Stimulated activated naive CD8-positive, alpha-beta T cell treated with anti-CD3 and anti-CD28 coated beads, Interleukin-15, Interleukin-2, amounts not matched to agents 100 ng/mL and 50 ng/mL, for 24 hours (primary cell): ENCODE measurements around the gene RUNX3.
"Not testable (repeated sequence)": the region's sequence is repeated elsewhere in the genome, so short reads cannot be mapped to it uniquely, and the experiment has no call there.

Experiments used
- H3K27ac Mint-ChIP-seq: one replicate; pipeline ENCODE4 v1.8.0; 2021; ENCODE audit warnings: mild to moderate bottlenecking, mixed read lengths
- H3K27me3 Mint-ChIP-seq: one replicate; pipeline ENCODE4 v1.8.0; 2021; ENCODE audit warnings: mixed read lengths
- H3K36me3 Mint-ChIP-seq: one replicate; pipeline ENCODE4 v1.8.0; 2021; ENCODE audit warnings: low read depth, mixed read lengths
- H3K4me1 Mint-ChIP-seq: one replicate; pipeline ENCODE4 v1.8.0; 2021; ENCODE audit warnings: low read depth, mixed read lengths
- H3K4me3 Mint-ChIP-seq: one replicate; pipeline ENCODE4 v1.8.0; 2021; ENCODE audit warnings: mild to moderate bottlenecking, mixed read lengths
- H3K9me3 Mint-ChIP-seq: one replicate; pipeline ENCODE4 v1.8.0; 2021; ENCODE audit warnings: mixed read lengths

The RUNX3 gene

DNA sequence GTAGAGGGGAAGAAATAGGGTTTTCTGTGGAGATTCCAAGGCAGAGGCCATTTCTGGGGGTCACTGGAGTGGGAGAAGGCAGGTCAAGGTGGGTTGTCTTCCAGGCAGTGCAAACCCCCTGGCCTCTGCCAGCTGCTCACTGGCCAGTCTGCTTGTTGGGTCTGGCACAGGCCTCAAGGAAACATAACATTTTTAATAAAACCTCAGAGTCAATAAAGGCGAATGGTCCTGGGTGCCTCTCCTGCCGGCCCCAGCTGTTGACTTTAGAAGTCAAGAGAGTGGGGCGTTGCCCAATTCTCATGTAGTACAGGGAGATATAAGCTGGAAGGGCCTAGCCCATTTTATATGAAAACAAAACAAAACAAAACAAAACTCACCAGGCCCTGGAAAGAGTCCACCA, 36.6 kb downstream of the RUNX3 start:
- Mint-ChIP-seq H3K27me3 (no peaks in the 10 kb centered on the region), H3K27ac (no peak overlapping the region), H3K9me3 (peaks cover 9% of the 10 kb centered on the region), H3K36me3 (peaks cover 15% of the 10 kb centered on the region), H3K4me3 (no peak overlapping the region), H3K4me1 (peaks cover 8% of the 10 kb centered on the region)

DNA sequence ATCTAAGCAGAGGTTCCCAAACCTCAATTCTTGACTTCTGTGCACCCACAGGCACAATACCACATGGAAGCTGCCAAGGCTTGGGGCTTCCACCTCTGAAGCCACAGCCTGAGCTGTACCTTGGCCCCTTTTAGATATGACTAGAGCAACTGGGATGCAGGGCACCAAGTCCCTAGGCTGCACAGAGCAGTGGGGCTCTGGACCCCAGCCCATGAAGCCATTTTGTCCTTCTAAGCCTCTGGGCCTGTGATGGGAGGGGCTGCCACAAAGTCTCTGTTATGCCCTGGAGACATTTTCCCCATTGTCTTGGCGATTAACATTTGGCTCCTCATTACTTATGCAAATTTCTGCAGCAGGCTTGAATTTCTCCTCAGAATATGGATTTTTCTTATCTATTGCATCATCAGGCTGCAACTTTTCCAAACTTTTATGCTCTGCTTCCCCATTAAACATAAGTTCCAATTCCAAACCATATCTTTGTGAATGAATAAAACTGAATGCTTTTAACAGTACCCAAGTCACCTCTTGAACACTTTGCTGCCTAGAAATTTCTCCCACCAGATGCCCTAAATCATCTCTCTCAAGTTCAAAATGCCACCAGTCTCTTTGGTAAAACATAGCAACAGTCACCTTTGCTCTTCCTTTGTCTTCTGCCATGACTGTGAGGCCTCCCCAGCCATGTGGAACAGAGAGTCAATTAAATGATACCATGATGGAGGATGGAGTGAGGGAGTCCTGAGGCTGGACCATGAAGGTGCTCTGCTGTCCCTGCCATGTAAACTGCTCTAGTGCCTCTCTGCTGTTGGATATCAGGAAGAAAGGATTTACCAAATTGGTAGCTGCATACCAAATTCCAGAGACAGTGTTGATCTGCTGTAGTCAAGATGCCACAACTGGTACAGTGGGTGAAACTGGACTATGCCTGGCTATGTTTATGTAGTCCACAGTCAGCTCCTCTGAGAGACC, 37.6 kb downstream of the RUNX3 start:
- Mint-ChIP-seq H3K27ac (no peak overlapping the region), H3K27me3 (no peaks in the 10 kb centered on the region)

DNA sequence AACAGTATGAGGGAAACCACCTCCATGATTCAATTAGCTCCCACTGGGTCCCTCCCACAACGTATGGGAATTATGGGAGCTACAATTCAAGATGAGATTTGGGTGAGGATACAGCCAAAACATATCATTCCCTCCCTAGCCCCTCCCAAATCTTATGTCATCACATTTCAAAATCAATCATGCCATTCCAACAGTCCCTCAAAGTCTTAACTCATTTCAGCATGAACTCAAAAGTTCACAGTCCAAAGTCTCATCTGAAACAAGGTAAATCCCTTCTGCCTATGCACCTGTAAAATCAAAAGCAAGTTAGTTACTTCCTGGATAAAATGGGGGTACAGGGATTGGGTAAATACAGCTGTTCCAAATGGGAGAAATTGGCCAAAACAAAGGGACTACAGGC, 38.7 kb downstream of the RUNX3 start:
- H3K27me3 Mint-ChIP-seq, H3K4me1 Mint-ChIP-seq, H3K9me3 Mint-ChIP-seq, H3K27ac Mint-ChIP-seq, H3K4me3 Mint-ChIP-seq: not testable (repeated sequence)
- H3K36me3 Mint-ChIP-seq, result peaks cover 15% of the 10 kb centered on the region

More for the DNA sequence above, 37.6 kb downstream of the RUNX3 start:
- Mint-ChIP-seq H3K4me3 (no peak overlapping the region), H3K9me3 (peaks cover 9% of the 10 kb centered on the region), H3K36me3 (peaks cover 15% of the 10 kb centered on the region), H3K4me1 (no peaks in the 10 kb centered on the region)

DNA sequence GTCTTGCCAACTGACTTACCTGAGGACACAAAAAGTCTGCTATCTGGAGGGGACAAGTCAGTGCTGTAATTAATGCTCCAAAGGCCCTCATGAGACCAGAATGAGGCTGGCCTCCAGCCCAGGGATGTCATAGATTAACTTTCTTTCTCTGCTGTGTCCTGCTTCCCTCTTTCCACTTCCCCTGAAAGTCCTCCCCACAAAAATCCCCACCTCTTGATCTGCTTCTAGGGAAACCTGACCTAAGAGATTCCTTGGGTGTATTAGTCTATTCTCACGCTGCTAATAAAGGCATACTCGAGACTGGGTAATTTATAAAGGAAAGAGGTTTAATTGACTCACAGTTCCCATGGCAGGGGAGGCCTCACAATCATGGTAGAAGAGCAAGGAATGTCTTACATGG, 39.2 kb downstream of the RUNX3 start:
- Mint-ChIP-seq H3K4me3 (no peak overlapping the region), H3K36me3 (peaks cover 15% of the 10 kb centered on the region), H3K9me3 (peaks cover 9% of the 10 kb centered on the region), H3K4me1 (no peaks in the 10 kb centered on the region), H3K27ac (no peak overlapping the region), H3K27me3 (no peaks in the 10 kb centered on the region)

DNA sequence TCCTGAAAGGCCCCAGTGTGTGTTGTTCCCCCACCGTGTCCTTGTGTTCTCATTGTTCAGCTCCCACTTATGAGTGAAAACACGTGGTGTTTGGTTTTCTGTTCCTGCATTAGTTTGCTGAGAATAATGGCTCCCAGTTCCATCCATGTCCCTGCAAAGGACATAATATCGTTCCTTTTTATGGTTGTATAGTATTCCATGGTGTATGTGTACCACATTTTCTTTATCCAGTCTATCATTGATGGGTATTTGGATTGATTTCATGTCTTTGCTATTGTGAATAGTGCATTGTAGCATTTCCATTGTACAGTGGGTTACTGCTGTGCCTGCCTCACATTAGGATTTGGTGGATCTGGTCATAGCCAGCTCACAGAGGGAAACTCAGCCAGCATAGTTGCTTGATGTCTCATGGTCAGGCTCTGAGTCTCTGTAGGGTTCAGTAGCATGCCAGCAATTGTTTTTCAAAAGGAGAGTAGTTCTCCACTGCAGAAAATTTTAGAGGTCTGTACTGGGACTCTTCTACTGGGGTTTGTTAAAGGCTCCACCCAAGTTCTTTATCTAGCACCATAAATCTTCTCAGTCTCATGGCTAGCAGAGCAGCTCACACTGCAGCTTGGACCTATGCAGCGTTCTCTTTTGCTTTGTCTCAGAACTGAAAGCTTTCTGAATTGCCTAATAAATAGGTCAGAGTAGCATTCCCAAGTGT, 41.0 kb downstream of the RUNX3 start:
- Mint-ChIP-seq H3K4me3 (no peak overlapping the region), H3K9me3 (peaks cover 17% of the 10 kb centered on the region), H3K27me3 (peaks cover 4% of the 10 kb centered on the region), H3K27ac (no peak overlapping the region), H3K36me3 (peaks cover 19% of the 10 kb centered on the region), H3K4me1 (no peaks in the 10 kb centered on the region)

DNA sequence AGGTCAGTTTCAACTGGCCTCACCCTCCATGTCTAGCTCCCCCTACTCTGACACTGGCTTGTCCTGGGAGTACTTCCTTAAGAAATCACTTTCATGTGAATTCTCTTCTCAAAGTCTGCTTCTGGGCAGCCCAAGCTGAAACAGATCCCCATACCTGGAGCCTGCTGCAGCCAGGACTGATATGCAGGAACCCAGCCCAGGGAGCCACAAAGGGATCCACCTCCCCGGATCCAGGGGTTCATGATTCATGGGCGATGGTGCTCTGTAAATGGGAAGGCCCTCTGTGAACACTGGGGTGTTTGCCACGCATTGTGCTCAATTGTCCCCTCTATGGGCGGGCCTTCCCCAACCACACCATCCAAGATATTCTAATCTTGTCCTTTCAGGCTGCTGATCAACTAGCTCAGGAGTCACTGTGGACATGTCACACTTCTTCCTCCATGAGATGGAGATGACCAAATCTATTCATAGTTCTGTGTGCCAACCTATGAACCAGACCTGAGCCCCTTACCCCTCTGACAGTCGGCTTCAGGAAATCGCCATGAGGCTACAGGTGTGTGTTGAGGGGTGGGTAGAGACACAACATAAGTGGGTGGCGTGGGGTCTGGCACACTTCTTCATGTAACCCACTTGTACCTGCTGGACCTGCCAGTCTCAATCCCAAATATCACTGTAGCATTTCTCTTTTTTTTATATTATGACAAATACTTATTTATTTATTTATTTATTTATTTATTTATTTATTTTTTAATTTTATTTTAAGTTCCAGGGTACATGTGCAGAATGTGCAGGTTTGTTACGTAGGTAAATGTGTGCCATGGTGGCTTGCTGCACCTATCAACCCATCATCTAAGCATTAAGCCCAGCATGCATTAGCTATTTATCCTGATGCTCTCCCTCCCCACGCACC, 41.8 kb downstream of the RUNX3 start:
- Mint-ChIP-seq H3K36me3 (peaks cover 18% of the 10 kb centered on the region), H3K27me3 (peaks cover 4% of the 10 kb centered on the region), H3K4me3 (no peak overlapping the region), H3K27ac (no peak overlapping the region), H3K9me3 (peaks cover 18% of the 10 kb centered on the region), H3K4me1 (no peaks in the 10 kb centered on the region)

DNA sequence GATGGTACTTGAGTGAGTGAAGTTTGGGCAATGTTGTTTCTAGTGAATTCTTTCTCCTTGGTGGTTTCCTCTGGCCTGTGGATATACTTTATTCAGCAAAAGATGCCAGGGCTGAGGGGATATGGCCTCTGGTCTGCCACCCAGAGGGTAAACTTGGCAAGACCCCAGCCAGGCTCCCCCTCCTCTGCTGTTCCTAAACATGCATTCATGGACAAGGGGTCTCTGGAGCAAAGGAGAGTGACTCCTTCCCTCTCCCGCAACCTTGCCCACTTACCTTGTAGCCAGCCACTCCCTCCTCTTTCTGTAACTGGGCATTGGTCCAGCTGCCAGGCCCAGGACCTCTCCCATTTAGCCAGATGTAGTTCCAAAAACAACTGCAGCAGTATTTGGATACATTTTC, 43.8 kb downstream of the RUNX3 start:
- Mint-ChIP-seq H3K4me3 (no peak overlapping the region), H3K27ac (no peak overlapping the region), H3K9me3 (peaks cover 9% of the 10 kb centered on the region), H3K4me1 (no peaks in the 10 kb centered on the region), H3K36me3 (peaks cover 8% of the 10 kb centered on the region), H3K27me3 (peaks cover 4% of the 10 kb centered on the region)

DNA sequence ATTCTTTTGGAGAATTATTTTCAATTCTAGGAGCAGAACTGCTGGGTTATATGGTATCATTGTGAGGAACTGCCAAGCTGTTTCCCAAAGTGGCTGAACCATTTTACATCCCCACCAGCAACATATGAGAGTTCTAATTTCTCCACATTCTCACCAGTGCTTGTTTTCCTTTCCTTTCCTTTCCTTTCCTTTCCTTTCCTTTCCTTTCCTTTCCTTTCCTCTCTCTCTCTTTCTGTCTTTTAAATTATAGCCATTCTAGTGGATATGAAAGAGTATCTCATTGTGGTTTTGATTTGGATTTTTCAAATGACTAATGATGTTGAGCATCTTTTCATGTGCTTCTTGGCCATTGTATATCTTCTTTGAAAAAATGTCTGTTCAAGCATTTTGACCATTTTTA, 45.3 kb downstream of the RUNX3 start:
- peaks cover 4% of the 10 kb centered on the region for H3K27me3 Mint-ChIP-seq
- H3K9me3 Mint-ChIP-seq, result peaks cover 9% of the 10 kb centered on the region
- H3K36me3 Mint-ChIP-seq, result peaks cover 4% of the 10 kb centered on the region
- no peak overlapping the region for H3K4me3 Mint-ChIP-seq
- H3K4me1 Mint-ChIP-seq, result no peaks in the 10 kb centered on the region
- no peak overlapping the region for H3K27ac Mint-ChIP-seq

DNA sequence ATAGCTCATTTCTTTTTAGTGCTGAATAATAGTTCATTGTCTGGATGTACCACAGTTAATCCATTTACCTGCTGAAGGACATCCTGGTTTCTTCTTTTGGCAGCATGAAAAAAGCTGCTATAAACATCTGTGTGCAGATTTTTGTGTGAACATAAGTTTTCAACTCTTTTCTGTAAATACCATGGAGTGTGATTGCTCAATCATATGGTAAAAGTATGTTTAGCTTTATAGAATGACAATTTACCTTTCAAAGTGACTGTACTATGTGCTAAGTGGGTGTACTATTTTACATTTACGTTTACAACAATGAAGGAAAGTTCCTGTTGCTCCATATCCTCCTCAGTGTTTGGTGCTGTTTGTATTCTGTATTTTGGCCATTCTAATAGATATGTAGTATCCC, 49.0 kb downstream of the RUNX3 start:
- Mint-ChIP-seq H3K4me3 (no peak overlapping the region), H3K36me3 (peaks cover 4% of the 10 kb centered on the region), H3K4me1 (no peaks in the 10 kb centered on the region), H3K27me3 (peaks cover 4% of the 10 kb centered on the region), H3K27ac (no peak overlapping the region), H3K9me3 (peaks cover 9% of the 10 kb centered on the region)

DNA sequence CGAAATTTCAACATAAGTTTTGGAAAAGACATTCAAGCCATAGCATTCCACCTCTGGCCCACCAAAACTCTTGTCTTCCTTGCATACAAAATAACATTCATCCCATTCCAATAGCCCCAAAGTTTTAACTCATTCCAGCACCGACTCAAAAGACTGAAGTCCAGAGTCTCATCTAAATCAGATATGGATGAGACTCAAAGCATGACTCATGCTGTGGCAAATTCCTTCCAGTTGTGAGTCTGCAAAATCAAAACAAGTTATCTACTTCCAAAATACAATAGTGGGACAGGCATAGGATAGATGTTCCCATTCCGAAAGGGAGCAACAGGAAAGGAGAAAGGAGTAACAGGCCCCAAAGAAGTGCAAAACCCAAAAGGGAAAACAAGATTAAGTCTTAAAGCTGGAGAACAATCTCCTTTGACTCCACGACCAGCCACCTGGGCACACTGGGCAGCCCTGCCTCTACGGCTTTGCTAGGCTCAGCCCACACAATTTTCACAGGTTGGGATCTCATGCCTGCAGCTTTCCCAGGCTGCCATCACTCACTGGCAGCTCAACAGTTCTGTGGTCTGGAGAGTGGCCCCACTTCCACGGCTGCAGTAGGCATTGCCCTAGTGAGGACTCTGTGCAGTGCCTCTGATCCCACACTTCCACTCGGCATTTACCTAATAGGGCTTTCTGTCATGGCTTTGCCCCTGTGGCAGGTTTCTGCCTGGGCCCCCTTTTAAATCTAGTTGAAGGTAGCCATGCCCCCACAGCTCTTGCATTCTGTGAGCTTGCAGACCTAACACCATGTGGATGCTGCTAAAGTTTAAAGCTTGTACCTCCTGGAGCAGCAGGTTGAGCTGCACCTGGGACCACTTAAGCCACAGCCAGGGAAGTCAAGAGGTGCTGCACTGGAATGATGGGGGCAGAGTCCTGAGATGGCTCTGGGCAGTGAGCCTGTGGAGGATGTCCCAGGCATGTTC, 51.0 kb downstream of the RUNX3 start:
- Mint-ChIP-seq H3K27me3 (no peaks in the 10 kb centered on the region), H3K27ac (no peak overlapping the region), H3K36me3 (no peaks in the 10 kb centered on the region), H3K4me1 (no peaks in the 10 kb centered on the region), H3K9me3 (no peaks in the 10 kb centered on the region), H3K4me3 (no peak overlapping the region)

DNA sequence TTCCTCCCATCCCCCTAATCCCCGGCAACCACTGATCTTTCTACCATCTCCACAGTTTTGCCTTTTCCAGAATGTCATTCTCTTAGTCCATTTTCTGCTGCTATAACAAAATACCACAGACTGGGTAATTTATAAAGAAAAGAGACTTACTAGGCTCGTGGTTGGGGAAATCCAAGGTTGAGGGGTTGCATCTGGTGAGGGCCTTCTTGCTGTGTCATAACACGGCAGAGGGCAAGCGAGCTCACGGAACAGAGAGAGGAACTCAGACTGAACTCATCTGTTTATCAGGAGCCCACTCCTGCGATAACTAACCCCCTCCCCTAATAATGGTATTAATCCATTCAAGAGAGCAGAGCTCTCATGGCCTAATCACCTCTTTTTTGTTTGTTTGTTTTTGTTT, 52.0 kb downstream of the RUNX3 start:
- H3K9me3 Mint-ChIP-seq, result no peaks in the 10 kb centered on the region
- no peak overlapping the region for H3K27ac Mint-ChIP-seq
- no peaks in the 10 kb centered on the region for H3K36me3 Mint-ChIP-seq
- H3K4me3 Mint-ChIP-seq, result no peak overlapping the region
- H3K4me1 Mint-ChIP-seq, result no peaks in the 10 kb centered on the region
- H3K27me3 Mint-ChIP-seq, result no peaks in the 10 kb centered on the region

DNA sequence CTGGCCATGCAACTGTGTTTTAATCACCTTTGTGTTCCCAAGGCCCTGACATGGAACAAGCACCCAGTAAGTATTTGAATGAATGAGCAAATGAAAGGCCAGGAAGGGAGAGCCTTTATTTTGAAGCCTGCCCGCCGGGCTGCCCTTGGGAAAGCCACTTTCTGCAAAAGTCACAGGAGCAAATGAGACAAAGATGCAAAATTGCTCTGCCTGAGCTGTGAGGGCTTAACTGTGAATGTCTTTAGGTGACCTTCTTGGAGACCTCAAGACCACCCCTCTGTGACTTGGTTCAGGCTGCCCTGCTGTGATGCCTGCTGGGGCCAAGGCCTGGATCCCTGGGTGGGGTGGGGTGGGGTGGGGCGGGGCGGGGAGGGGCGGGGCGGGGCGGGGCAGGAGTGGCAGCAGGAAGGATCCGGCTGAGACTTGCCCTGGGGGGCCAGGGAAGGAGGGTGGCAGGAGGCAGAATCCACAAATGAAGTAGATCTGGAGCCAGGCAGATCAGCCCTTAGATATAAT, 54.0 kb downstream of the RUNX3 start:
- no peak overlapping the region for H3K27ac Mint-ChIP-seq
- H3K4me3 Mint-ChIP-seq, result no peak overlapping the region
- no peaks in the 10 kb centered on the region for H3K36me3 Mint-ChIP-seq
- peaks cover 7% of the 10 kb centered on the region for H3K4me1 Mint-ChIP-seq
- no peaks in the 10 kb centered on the region for H3K9me3 Mint-ChIP-seq
- H3K27me3 Mint-ChIP-seq, result no peaks in the 10 kb centered on the region

DNA sequence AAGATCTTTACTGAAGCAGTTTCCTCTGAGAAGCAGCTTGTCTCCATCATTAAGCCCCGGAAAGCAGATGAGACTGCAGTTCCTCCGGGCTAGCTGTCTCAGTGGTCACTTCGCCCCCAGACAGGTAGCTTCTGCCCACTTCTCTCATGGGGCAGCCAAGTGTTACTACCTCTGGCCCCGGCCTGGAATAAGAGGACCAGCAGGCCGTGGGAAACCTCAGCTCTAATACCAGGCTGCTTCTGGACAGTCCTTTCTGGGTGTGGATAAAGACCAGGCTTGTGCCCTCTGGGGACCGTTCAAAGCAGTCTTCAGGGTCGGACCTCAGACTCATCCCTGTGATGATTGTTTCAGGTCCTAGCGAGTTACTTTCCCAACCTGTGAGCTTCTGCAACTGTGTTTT, 54.8 kb downstream of the RUNX3 start:
- Mint-ChIP-seq H3K4me3 (no peak overlapping the region), H3K27ac (no peak overlapping the region), H3K27me3 (no peaks in the 10 kb centered on the region), H3K9me3 (no peaks in the 10 kb centered on the region), H3K36me3 (no peaks in the 10 kb centered on the region), H3K4me1 (peaks cover 14% of the 10 kb centered on the region)
